ENCODE results near the gene PLEKHH2.
"Not testable (repeated sequence)": the region's sequence is repeated elsewhere in the genome, so short reads cannot be mapped to it uniquely, and the experiment has no call there.

Gene PLEKHH2

DNA sequence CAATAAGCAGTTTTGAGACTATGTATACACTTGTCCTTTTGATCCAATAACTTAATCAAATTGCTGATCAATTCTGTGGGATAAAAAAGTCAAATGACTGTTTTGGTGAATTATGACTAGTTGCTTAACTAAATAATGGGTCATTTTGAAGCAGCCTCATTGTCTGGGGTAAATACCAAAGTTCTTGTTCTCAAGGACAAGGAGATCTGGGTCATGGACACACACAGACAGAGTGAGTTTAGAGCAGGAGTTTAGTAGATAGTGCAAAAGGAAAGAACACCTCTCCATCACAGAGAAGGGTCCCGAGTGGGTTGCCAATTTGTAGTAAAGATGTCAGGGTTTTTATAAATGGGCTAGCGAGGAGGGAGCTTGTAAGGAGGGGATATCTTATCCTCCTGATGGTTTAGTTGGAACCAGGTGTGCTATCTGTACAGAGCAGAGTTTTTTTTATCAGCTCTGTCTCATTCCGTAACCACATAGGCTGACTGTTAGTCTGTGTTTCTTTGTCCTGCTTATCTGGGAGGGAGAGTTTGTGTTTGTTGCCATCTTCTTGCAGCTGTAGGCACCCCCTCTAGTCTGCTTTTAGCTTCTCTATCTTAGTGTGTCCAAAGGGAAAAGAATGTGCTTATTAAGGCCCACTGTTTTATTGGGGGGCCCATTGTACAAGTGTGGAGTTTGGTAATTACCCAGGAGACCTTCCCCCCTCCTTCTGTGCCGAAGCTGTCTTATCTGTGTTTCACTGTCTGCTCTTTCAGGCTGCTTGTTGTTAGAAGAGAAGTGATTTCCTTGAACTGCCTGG is 87.9 kb downstream of the PLEKHH2 start:
- DNase-seq, result no peak

DNA sequence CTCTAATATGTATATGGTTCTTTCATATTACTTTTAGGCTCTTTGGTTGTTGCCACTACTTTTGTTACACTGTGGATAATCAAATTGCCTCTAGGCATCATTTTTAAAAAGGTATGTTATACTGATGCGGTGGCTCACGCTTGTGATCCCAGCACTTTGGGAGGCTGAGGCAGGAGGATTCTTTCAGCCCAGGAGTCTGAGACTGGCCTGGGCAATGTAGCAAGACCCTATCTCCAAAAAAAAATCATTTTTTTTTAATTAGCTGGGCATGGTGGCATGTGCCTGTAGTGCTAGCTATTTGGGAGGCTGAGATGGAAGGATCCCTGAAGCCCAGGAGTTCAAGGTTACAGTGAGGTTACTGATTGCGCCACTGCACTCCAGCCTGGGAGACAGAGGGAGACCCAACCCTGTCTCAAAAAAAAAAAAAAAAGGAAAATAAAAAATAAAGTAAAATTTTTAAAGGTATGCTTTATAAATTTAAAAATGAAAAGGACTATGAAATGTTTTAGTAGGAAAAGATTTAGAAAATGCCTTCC is 88.7 kb downstream of the PLEKHH2 start:
- no peak for DNase-seq

DNA sequence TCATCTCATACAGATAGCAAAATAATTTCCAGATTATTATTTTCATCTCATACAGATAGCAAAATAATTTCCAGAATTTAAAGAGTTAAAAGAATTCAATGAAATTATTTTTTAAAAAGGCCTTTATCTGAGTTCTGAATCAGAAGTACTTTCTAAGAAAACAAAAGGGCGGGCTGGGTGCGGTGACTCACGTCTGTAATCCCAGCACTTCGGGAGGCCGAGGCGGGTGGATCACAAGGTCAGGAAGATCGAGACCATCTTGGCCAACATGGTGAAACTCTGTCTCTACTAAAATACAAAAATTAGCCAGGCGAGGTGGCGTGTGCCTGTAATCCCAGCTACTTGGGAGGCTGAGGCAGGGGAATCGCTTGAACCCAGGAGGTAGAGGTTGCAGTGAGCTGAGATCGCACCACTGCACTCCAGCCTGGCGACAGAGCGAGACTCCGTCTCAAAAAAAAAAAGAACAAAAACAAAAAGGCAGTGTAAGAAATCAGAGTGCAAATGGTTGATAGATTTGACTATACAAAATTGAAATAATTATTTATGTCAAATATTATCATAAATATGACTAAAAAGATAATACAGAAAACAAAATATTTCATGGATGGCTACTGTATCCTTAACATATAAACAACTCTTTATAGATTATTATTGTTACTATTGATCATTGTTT is 90.0 kb downstream of the PLEKHH2 start:
- DNase-seq, result not testable (repeated sequence)

DNA sequence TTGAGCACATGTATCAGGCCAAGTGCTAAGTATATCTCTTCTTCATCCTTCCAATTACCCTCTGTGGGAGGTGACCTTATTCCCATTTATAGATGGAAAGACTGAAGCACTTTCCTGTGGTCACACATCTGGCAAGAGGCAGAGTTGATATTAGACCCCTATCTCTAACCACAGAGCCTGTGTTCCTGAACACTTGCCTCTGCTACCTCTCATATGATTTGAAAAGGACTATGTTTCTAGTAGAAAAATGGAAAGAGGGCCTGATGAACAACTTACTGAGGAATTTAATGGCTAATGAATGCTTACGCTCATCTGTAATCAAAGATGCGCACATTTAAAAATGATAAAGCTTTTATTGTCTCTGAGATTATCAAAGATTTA is 90.6 kb downstream of the PLEKHH2 start:
- no peak for DNase-seq

DNA sequence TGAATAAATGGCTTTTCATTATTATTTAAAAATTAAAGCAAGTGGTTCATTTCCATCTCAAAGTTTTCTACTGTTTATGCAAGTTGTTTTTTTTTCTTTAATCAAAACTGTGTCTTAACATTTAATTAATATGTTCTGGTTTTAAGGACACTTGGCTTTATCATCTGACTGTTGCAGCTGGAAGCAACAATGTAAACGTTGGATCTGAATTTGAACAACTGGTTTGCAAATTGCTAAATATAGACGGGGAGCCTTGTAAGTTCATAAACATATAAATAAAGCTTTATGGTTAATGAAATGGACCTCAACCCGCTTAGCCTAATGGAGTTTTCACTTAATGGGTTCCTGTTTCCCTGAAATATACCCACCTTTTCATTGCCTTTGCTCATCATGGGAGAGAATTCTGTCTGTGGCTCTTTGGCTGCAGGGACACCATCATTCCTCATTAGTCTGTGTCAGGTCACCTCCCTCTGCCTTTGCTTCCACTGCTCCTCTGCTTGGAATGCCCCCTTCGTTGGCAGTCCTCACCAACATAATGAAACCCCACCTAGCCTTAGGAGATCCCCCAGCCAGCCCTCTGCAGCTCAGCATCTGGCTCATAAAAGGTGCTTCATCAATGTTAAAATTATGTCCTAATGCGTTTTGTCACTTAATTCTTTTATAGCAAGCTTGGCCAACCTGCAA is 92.6 kb downstream of the PLEKHH2 start:
- no peak for DNase-seq

DNA sequence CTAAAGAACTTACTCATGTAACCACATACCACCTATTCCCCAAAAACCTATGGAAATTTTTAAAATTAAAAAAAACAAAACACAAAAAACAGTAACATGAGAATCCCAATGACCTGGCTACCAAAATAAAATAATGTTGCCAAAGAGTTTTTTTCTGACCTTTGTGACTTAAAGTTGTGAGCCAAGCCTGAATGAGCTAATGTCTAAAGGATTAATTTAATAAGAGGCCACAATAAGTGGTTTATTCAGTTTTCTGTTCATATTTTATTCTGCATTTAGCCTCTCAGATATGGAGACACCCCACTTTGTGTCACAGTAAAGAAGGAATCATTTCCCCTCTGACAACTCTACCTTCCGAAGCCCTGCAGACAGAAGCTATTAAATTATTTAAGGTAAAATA is 94.2 kb downstream of the PLEKHH2 start:
- no peak for DNase-seq

DNA sequence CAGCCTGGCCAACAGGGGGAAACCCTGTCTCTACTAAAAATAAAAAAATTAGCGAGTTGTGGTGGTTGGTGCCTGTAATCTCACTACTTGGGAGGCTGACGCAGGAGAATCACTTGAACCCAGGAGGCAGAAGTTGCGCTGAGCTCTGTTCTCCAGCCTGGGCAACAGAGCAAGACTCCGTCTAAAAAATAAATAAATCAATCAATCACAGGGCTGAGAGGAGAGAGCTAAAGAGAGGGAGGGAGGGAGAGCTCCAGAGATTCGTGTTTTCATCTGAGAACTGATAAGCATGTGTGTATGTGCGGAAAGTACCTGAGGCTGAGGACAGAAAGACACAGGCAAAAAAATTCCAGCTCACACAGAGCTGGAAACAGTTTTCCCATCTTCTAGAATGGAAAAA is 99.6 kb downstream of the PLEKHH2 start:
- no peak for DNase-seq

DNA sequence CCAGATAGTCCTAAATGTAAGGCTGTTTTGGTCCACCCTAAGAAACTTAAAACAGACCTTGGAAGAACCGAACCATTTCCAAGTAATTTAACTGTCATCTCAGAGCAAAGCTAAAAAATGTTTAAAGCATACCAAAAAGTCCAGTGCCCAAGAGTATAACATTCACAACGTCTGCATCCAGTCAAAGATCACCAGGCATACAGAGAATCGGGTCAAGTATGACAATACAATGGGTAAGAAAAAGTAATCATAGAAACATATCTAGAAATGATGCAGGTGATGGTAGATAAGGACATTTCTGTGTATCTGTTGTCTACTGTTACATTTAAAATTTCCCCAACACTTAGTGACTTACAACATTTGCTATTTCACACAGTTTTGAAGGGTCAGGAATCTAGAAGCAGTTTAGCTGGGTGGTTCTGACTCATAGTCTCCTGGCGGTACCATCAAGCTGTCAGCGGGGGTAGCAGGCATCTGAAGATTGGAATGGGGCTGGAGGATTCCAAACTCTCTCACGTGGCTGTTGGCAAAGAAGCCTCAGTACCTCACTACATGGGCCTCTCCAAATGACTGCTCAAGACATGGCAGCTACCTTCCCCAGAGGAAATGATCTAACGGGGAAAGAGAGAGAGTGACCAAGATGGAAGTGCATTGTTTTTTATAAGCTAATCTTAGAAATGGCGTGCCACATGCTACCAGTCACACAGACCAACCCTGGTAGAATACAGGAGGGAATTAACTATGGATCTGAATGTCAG is 100.2 kb downstream of the PLEKHH2 start:
- DNase-seq, result no peak

DNA sequence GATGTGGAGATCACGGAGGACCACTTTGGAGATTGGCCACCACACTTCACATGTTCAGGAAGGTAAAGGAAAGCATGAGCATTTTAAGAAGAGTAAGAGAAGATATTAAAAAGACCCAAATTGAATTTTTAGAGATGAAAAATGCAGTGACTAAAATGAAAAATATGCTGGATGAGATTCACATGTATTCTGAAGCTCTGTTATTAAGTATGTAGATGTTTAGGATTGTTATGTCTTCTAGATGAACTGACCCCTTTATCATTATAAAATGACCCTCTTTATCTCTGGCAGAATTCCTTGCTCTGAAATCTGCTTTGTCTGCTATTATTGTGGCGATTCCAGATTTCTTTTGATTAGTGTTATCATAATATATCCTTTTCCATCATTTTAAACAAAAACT is 100.8 kb downstream of the PLEKHH2 start:
- no peak for DNase-seq

DNA sequence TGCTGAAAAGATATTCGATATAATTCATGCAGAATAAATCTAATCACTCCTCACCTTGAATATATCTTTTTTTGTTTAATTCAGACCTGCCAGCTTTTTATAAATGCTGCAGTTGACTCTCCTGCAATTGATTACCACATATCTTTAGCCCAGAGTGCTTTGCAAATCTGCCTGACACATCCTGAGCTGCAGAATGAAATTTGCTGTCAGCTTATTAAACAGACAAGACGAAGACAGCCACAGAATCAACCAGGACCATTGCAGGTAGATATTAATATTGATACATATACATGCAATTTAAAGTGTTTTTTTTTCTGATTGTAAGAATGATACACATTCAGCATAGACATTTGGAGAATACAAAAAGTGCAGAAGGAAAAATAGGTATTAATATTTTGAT is 101.2 kb downstream of the PLEKHH2 start:
- no peak for DNase-seq

DNA sequence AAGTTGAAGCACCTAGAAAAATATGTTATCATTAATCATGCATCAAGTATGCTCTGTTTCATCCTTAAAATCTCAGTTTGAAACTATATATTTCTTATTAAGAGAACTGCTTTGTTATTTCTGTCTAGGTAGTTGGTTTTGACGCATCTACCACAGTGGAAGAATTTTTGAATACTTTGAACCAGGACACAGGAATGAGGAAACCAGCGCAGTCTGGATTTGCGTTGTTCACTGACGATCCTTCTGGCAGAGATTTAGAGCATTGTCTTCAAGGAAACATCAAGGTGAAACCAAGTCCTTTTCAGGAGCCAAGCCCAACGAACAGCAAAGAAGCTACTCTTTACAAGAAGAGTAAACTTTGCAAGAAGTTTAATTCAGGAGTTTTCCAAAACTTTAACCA is 106.6 kb downstream of the PLEKHH2 start:
- no peak for DNase-seq

DNA sequence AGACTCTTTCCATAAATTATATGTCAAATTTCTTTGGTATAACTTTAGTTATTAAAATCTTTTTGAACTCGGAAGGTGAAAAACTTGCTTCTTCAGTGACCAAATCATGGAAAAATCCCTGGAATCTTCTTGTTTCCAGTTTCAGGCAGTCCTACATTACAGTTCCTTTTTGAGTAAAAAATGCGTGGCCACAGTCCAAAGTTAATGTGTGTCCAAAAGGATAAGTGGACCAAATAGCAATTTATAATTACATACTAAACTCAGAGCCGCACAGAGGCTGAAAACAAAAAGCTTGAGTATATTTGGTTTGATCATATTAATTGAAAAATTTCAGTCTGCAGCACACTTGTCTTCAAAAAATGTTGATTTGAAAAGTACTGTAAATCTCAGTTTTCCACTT is 108.4 kb downstream of the PLEKHH2 start:
- DNase-seq, result no peak

DNA sequence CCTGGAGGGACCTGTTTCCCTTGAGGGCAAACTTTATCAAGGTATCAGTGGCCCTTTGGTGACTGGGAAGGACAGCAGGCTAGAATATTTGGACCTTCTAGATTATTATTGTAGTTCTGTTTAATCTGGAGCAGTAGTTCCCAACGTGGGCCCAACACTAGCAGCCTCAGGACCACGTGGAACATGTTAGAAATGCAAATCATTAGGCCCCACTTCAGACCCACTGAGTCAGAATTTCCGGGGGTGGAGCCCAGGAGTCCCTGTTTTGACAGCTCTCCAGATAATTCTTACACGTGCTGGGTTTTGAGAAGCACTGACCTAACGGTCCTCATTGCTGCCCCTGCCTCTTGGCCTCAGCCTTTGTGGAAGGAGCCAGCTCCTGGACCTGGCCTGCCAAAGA is 111.3 kb downstream of the PLEKHH2 start:
- DNase-seq, result no peak

DNA sequence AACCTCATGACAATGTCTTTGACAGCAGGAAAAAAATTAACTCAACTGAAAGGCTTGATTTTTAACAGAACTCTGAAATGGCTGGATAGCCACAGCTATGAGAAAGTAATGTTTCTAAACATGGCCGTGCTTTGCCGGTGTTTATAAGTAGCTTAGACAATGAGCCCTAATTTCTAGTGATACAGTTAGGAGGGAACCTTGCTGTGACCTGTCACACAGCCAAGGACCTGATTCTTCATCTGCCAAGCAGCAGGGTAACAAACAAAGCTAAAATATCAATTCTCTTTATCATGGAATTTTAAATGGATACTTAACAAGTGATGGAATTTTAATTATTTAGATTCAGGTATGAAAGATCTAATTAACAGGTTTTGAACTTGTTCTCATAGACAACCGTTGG is 112.5 kb downstream of the PLEKHH2 start:
- no peak for DNase-seq

DNA sequence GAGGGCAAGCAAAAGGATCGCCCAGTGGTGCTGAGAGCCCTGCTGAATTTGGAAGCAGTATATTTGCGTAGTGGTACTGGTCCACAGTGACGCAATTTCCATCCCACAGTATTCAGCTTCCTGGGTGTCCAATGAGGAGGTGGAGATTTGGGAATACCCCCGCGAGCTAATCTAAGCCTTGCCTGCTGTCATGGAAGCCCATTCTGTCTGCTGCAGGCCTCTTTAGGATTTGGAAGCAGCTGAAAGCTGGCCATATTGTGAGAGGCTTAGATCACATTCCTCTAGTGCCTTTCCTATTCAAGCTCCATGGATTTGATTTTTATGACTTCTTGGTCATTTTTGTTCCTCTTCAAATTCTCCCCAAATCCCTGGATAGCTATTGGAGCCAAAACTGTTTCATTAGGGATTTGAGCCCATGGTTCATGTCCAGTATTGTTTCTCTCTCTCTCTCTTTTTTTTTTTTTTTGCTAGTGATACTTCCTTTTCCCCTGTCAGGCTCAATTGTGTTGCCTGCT is 114.5 kb downstream of the PLEKHH2 start:
- no peak for DNase-seq

DNA sequence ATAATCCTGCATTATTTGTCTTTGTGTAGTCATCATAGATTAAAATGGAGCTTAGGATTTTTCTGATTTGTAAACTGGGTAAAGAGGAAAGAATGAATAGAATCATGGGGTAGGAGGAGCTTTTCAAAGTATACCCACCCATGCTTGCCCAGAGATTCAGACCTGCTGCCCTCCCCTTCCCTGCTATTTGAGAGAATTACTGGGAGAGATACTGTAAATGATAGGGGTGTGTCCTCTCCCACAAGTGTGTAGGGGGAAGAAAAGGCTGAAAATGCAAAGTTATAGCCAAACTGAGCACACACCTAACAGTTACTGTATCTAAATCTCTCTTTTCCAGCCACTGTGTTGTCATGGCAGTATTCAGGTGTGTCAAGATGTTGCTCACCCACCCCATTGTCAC is 115.2 kb downstream of the PLEKHH2 start:
- no peak for DNase-seq

DNA sequence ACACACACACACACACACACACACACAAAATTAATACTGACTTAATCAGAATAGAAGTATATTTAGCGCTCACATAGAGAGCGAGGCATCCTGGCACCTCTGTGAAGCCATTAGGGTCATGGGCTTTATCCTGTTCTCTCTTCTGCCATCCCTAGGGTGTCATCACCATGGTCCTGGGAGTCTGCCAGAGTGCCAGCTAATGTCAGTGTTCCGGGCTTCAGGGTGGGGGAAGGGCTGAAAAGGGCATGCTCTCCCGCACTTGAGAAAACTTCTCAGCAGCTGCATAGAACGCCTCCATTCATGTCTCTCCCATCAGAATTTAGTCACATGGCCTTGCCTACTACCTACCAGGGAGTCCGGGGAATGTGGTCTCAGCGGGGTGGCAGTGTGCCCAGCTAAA is 117.1 kb downstream of the PLEKHH2 start:
- no peak for DNase-seq

DNA sequence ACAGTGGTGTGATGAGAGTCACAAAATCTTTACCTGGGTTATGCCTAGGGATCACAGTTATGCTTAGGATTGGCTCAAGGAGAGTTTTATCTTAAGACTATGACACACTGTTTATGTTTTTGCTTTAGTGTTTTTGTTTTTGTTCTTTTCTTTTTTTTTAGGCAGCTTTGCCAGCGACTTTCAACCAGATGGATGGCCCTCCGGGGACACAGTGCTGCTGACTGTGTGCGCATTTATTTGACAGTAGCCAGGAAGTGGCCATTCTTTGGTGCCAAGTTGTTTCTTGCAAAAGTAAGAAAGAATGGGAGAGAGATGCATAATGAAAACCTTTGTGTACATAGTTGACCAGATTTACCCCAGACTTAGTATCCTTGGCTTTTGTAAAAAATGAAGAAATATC is 121.7 kb downstream of the PLEKHH2 start:
- no peak for DNase-seq

DNA sequence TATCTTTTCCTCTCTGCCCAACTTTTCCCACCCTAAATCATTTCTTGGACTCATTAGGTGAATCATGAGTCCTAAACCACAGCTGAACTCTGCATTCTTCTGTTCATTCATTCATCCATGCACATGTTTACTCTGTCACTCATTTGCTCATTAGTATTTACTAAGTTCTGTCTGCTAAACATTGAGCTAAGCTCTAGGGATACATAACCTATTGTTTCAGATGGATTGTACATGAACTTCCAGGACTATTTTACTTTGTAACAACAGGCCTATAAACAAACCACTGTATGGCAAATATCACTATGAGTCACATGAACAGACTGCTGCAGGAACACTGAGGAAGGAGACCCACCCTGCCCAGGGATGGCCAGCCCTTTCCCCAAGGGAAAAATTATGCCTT is 122.1 kb downstream of the PLEKHH2 start:
- DNase-seq, result no peak

DNA sequence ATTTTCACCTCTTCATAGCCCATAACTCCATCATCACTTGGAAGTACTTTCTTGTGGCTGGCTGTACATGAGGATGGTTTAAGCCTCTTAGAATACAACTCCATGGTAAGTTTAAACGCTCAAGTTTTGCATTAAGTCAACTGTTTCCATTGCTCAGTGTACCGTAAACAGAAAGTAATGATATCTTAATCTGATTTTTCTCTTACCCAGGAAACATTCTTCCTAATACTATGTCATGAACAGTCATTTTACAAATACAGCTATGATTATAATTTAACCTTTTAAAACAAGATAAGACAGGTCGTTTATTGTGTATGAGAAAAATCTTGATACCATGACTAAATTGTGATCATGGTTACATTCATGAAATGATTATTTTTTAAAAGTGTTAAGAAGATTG is 125.2 kb downstream of the PLEKHH2 start:
- no peak for DNase-seq

DNA sequence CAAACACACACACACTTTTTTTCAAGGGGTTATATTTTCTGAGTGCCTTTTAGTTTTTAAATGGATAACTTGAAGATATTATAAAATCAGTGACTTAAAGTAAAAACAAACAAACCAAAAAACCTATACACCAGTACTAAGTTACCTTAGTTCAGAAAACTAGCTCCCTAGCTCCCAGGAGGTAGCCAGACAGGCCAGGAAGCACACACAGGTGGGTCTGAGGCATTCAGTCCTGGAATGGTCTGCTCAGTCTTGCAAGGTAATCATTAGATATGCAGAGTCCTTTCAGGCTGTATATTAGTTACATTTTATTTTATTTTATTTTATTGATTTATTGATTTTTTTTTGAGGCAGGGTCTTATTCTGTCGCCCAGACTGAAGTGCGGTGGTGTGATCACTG is 126.0 kb downstream of the PLEKHH2 start:
- DNase-seq, result no peak

DNA sequence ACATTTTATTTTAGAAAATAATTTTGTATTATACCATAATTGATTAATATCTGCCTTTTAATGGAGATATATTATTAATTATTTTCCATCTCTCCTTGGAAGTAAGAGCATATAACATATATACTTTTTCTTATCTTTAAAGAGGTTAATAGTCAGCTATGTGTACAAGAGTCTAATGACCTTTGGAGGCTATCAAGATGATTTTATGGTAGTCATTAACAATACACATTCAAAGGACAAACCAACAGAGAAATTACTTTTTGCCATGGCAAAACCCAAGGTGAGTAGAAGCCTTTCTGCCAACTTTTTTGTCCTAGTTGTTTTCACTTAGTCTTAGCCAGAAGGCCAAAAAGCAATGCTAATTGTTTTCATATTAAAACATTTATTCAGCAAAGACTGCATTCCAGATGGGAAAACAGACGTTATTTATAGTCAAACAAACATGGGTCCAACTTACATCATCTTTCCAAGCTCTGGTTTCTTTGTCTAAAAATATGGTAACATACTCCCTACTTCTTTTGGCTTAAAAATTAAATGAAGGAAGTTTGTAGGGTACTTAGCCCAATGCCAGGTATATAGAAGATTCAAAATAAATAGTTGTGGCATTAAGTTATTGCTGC is 127.1 kb downstream of the PLEKHH2 start:
- no peak for DNase-seq

DNA sequence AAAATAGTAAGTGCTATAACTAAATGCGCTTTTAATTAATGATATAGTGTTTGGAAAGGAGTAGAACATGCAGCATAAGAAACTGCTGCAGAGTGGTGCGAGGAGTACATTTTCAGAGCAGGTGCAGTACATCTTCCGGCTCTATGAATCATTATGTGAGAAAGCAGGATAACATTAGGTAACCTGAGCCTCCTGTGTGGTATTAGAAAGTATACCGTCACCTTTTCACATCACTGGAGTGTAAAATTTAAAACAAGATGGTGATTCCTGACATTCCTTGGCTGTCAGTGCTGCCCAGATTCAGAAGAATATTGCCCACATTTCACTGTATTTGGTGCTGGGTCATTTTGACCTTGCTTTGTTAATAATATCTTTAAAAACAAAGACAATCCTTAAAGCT is 128.9 kb downstream of the PLEKHH2 start:
- no peak for DNase-seq

Data from CD4-positive, alpha-beta T cell treated with Interleukin-21 for 1 hour (primary cell).